Measurements from ENCODE around the gene PGC. TPM values are rescaled to one million over a fixed set of nuclear protein-coding genes. Genes with fewer than 3 reads are reported as not detected.

Gene PGC
- total RNA-seq, 4 donors from 2014 or later: not detected

GRCh38 chr6:41702089-41702745 lies 45.0 kb downstream of the PGC start:
- TF ChIP-seq CTCF (IDR thresholded peaks at IDR 0.05; ENCODE audit: low read depth): no peak

GRCh38 chr6:41700463-41701347 lies 46.5 kb downstream of the PGC start:
- TF ChIP-seq CTCF (IDR thresholded peaks at IDR 0.05; ENCODE audit: low read depth): no peak

- TF ChIP-seq CTCF (IDR thresholded peaks at IDR 0.05; ENCODE audit: low read depth): no peak
These were observed 48.1 kb downstream of the PGC start for GRCh38 chr6:41699063-41699462.

- TF ChIP-seq CTCF (IDR thresholded peaks at IDR 0.05; ENCODE audit: low read depth): no peak
These were observed 49.1 kb downstream of the PGC start for GRCh38 chr6:41697861-41698781.

- no peak for TF ChIP-seq CTCF (IDR thresholded peaks at IDR 0.05; ENCODE audit: low read depth)
These were observed 50.4 kb downstream of the PGC start for GRCh38 chr6:41696788-41697187.

GRCh38 chr6:41695825-41696224 lies 51.4 kb downstream of the PGC start:
- no peak for TF ChIP-seq CTCF (IDR thresholded peaks at IDR 0.05; ENCODE audit: low read depth)
